NCI-H1048 (cell line): ENCODE measurements around the gene NRN1.
A peak's percentile ranks its signal among the peaks of the same experiment; 100 is the strongest.

Experiments
- DNase-seq: peaks from one replicate; lab custom pipeline; 2025; lab: John Stamatoyannopoulos, UW

Gene NRN1

GRCh38 chr6:6002005-6002847 is 4.5 kb downstream of the NRN1 start:
- no peak for DNase-seq

- DNase-seq, result no peak
These were observed 5.3 kb downstream of the NRN1 start for GRCh38 chr6:6001443-6001842.

- DNase-seq, result no peak
These were observed 6.8 kb downstream of the NRN1 start for GRCh38 chr6:5999688-6000608.

- DNase-seq, result no peak
These were observed 7.7 kb downstream of the NRN1 start for GRCh38 chr6:5998711-5999687.

GRCh38 chr6:5998236-5998635 is 8.5 kb downstream of the NRN1 start:
- DNase-seq, result no peak

GRCh38 chr6:5997420-5997987 is 9.2 kb downstream of the NRN1 start:
- DNase-seq, result no peak

- DNase-seq, result no peak
These were observed 9.9 kb downstream of the NRN1 start for GRCh38 chr6:5996714-5997419.

GRCh38 chr6:5995949-5996713 is 10.6 kb downstream of the NRN1 start:
- DNase-seq, result peak; percentile 73

GRCh38 chr6:5995658-5995948 is 11.1 kb downstream of the NRN1 start:
- no peak for DNase-seq

- DNase-seq, result no peak
These were observed 11.6 kb downstream of the NRN1 start for GRCh38 chr6:5994999-5995657.

- DNase-seq, result no peak
These were observed 12.3 kb downstream of the NRN1 start for GRCh38 chr6:5994234-5994998.

- no peak for DNase-seq
These were observed 14.0 kb downstream of the NRN1 start for GRCh38 chr6:5992551-5993225.

- DNase-seq, result no peak
These were observed 15.9 kb downstream of the NRN1 start for GRCh38 chr6:5990786-5991185.

GRCh38 chr6:5989141-5989723 is 17.5 kb downstream of the NRN1 start:
- DNase-seq, result no peak

- DNase-seq, result no peak
These were observed 19.9 kb downstream of the NRN1 start for GRCh38 chr6:5986861-5987260.

- DNase-seq, result no peak
These were observed 22.3 kb downstream of the NRN1 start for GRCh38 chr6:5984150-5985089.
